H1 (cell line): ENCODE data around the gene NCAPG2. TPM values are rescaled to one million over a fixed set of nuclear protein-coding genes. Genes with fewer than 3 reads are reported as not detected.

Experiments
- EGR1 ChIP-seq: IDR thresholded peaks from 2 replicates; pipeline ENCODE4 v1.6.1; 2011; ENCODE audit warnings: low read depth, low read length, borderline replicate concordance
- EP300 ChIP-seq, 2 experiments: IDR thresholded peaks; 1 replicate in 1 of 2; 2 replicates in 1 of 2; pipeline ENCODE4 v1.6.1; 2011 to 2012; ENCODE audit warnings: low read depth in 2 of 2, low read length in 2 of 2, mild to moderate bottlenecking in 2 of 2, borderline replicate concordance in 1 of 2, inconsistent platforms in 1 of 2, moderate library complexity in 1 of 2
- HDAC2 ChIP-seq, 2 experiments: fragments of 300-600 bp in 1 of 2; sonication (generic) in 1 of 2; IDR thresholded peaks; 2 replicates each; pipeline ENCODE4 v1.6.1; 2011 to 2012; ENCODE audit warnings: low read depth in 2 of 2, low read length in 2 of 2, mild to moderate bottlenecking in 2 of 2, moderate library complexity in 2 of 2, borderline replicate concordance in 1 of 2, inconsistent platforms in 1 of 2
- HDAC6 ChIP-seq: IDR thresholded peaks from one replicate; pipeline ENCODE4 v1.7.1; 2012; ENCODE audit warnings: low read depth, mild to moderate bottlenecking, inconsistent platforms, low read length, moderate library complexity
- JUN ChIP-seq: IDR thresholded peaks from 2 replicates; pipeline ENCODE4 v1.6.1; 2011; ENCODE audit warnings: low read depth, mild to moderate bottlenecking, improper control_type of control experiment, low read length
- NRF1 ChIP-seq: IDR thresholded peaks from 2 replicates; pipeline ENCODE4 v1.6.1; 2011; ENCODE audit warnings: mild to moderate bottlenecking, low read depth, low read length, improper control_type of control experiment
- SAP30 ChIP-seq: fragments of 300-600 bp; sonication (generic); IDR thresholded peaks from 2 replicates; pipeline ENCODE4 v1.7.1; 2012; ENCODE audit warnings: low read length, moderate library complexity, mild to moderate bottlenecking, inconsistent platforms; ENCODE audit not compliant: insufficient read depth, insufficient replicate concordance
- TAF7 ChIP-seq: optimal IDR thresholded peaks from 2 replicates; pipeline ENCODE3; 2011; ENCODE audit warnings: low read depth, mild to moderate bottlenecking, inconsistent platforms, low read length, moderate library complexity, borderline replicate concordance
- polyA plus RNA-seq, 7 experiments: library from polyadenylated mRNA; depleted of rRNA in 3 of 7; stranded (reverse) in 5 of 7; unstranded in 2 of 7; fragments of >200 nt in 5 of 7; fragments of 200-250 nt in 2 of 7; gene quantifications; 1 replicate in 5 of 7; 2 replicates in 1 of 7; 4 replicates in 1 of 7; pipeline versions ENCODE4 v1.2.1 to v1.2.3, GENCODE V29; 2011 to 2013; ENCODE audit warnings: missing spikeins in 2 of 7, mixed read lengths in 2 of 7
- total RNA-seq: library from RNA; stranded (reverse); fragmentation: NEBNext Ultra II Directional; extraction: Animal tissue kit (Norgen Biotek cat#: 25700); gene quantifications from 2 replicates; pipeline ENCODE4 v1.2.1, GENCODE V29; 2021
- TF ChIP-seq, protein P1 (sequence below), 3 experiments: IDR thresholded peaks; 1 replicate in 2 of 3; 2 replicates in 1 of 3; pipeline versions ENCODE4 v1.5.1 to v1.6.1; 2011; ENCODE audit warnings: low read length in 3 of 3, mild to moderate bottlenecking in 3 of 3, inconsistent platforms in 2 of 3, low read depth in 1 of 3, moderate library complexity in 1 of 3; ENCODE audit not compliant: insufficient read depth in 1 of 3; ENCODE audit errors: control extremely low read depth in 1 of 3

NCAPG2 gene
- total and polyA plus RNA-seq, 2 of the 8 experiments (the other 6 are each of a cell fraction or from before 2014, with no cell fraction given) = 49.9 to 119 TPM

DNA sequence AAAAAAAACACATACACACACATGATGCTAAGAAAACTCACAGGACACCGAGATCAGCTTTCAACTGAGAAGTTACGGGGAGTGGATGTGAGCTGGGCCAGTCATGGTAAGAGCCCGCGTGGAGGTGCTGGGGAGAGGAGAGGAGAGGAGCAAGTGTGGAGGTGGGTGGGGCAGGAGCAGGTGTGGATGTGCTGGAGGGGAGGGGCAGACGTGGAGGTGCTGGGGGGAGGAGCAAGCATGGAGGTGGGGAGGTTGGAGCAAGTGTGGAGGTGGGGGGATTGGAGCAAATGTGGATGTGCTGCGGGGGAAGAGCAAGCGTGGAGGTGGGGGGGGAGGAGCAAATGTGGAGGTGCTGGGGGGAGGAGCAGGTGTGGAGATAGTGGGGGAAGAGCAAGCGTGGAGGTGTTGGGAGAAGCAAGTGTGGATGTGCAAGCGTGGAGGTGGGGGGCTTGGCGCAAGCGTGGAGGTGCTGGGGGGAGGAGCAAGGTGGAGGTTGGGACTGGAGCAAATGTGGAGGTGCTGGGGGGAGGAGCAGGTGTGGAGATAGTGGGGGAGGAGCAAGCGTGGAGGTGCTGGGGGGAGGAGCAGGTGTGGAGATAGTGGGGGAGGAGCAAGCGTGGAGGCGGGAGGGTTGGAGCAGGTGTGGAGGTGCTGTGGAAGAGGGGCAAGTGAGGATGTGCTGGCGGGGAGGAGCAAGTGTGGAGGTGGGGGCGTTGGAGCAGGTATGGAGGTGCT, 24.5 kb upstream of the NCAPG2 start (continued):
- TF ChIP-seq, protein P1, sequence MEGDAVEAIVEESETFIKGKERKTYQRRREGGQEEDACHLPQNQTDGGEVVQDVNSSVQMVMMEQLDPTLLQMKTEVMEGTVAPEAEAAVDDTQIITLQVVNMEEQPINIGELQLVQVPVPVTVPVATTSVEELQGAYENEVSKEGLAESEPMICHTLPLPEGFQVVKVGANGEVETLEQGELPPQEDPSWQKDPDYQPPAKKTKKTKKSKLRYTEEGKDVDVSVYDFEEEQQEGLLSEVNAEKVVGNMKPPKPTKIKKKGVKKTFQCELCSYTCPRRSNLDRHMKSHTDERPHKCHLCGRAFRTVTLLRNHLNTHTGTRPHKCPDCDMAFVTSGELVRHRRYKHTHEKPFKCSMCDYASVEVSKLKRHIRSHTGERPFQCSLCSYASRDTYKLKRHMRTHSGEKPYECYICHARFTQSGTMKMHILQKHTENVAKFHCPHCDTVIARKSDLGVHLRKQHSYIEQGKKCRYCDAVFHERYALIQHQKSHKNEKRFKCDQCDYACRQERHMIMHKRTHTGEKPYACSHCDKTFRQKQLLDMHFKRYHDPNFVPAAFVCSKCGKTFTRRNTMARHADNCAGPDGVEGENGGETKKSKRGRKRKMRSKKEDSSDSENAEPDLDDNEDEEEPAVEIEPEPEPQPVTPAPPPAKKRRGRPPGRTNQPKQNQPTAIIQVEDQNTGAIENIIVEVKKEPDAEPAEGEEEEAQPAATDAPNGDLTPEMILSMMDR (IDR thresholded peaks at IDR 0.05; ENCODE audit: control extremely low read depth in 1 of 3, insufficient read depth in 1 of 3, low read depth in 1 of 3, low read length in 3 of 3) = no peak
- TF ChIP-seq EP300 (IDR thresholded peaks at IDR 0.05; ENCODE audit: borderline replicate concordance in 1 of 2, low read depth in 2 of 2, low read length in 2 of 2) (no peak), HDAC6 (no peak), SAP30 (no peak), TAF7 (no peak), NRF1 (no peak), HDAC2 (IDR thresholded peaks at IDR 0.05; ENCODE audit: borderline replicate concordance in 1 of 2, low read depth in 2 of 2, low read length in 2 of 2) (no peak), JUN (no peak), EGR1 (no peak)
